HG02981 (cell line): ENCODE results near the gene MEF2B.
"Not testable (repeated sequence)": the region's sequence is repeated elsewhere in the genome, so short reads cannot be mapped to it uniquely, and the experiment has no call there.

Experiments
- ATAC-seq: cut with Tn5 transposase; IDR thresholded peaks from one replicate; pipeline ENCODE4 v1.9.1; 2021; ENCODE audit warnings: mild to moderate bottlenecking, moderate library complexity; ENCODE audit not compliant: unreplicated experiment

MEF2B gene

DNA sequence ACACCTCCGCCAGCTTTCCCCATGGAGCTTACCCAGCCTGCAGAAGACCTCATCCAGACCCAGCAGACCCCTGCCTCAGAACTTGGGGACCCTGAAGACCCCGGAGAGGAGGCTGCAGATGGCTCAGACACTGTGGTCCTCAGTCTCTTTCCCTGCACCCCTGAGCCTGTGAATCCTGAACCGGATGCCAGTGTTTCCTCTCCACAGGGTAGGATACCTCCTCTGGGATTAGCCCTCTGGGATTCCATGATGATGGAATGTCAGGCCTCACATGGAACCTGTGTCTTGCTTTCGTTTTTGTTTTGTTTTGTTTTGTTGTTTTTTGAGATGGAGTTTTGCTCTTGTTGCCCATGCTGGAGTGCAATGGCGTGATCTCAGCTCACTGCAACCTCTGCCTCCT, 23.9 kb upstream of the MEF2B start:
- no peak for ATAC-seq

DNA sequence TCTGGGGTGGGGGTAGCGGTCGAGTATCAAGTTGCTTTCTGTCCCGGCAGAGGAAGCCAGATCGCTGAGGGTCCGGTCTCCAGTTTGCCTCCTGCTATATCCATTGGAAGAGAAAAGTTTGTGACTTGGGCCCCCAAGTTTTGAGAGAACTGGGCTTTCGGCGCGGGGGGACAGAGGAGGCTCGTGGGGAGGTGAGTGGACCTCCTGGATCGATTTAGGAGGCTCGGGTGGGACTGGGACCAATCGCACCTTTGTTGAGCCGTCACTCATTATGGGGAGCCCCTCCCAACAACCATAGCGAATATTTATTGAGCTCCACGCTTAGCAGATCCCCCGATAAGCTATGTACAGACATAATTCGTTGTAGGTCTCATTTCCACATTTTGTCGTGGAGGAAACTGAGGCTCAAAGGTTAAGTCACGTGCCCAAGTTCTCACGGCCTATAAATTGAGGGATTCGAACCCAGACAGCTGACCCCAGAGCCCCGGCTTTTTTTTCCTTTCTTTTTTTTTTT, 22.9 kb upstream of the MEF2B start:
- peak; percentile 3 for ATAC-seq

DNA sequence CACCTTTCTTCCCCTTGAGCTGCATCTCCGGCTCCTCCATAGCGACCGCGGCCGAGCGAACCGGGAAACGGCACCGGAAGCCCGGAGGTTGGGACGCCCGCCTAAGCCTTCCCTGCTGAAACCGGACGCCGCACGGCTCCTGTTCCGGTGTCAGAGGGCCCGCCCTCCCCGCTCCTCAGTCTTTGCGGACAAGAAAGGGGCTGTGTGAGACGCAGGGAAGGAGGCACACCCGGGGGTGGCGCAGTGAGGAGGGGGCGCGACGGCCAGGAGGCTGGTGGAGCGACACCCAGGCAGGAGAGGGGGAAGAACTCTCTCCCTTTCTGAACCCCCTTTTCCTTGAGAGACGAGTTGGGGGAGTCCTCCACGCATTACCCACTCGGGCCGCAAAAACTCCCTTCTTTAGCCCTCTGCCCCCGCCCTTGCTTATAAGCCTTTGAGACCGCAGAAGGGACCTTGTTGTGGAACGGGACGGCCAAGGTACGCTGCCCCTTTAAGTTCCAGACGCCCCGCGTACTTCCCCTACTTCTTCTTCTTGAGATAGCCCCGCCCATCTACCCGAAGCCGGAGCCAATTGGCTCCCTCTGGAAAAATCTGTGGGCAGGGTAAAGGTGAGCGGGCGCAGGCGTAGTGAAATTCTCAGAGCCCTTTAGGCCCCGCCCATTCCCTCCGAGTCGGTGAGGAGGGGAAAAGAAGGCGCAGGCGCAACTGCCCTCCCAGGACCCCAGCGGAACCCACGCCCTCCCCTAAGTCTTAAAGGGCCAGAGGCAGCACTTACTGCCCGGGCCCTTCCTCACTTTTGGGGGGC, 22.2 kb upstream of the MEF2B start, which contains the start of the genes BORCS8 and RFXANK:
TSS of gene BORCS8 (minus strand) at position 75 of the 805 bp plus-strand sequence. CDS start at position 40, 35 bp downstream.
TSS of gene RFXANK (plus strand) at position 181 of the 805 bp plus-strand sequence. CDS start 1,689 bp downstream, outside the sequence.
- peak; percentile 84 for ATAC-seq

DNA sequence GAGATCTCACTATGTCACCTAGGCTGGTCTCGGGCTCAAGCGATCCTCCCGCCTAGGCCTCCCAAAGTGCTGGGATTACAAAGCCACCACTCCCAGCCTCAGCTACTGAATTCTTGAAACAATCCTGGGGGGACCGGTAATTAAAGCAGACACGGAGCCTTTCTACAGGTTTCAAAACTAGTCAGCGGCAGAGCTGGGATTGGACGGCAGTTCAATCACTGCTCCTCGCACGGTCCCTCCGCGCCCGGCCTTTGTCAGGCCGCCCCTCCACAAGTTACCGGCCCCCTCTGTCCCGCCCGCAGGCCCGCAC, 21.7 kb upstream of the MEF2B start:
- ATAC-seq, result no peak

DNA sequence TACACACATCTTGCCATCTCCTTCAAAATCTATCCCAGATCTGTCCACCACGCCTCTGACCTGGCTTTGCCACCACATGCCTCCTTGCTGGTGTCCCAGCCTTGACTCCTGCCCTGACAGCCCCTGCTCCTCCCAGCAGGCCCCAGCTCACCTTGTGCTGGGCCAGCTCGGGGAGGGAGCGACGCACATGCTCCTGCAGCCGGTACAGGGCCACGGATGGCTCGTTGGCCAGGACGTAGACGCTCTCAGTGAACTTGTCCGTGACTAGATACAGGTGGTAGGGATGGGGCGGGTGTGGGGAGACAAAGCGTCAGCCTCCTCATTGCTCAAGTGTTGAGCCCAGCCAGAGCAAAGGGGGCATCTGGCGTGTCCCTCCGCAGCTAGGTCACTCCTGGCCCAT, 16.7 kb upstream of the MEF2B start:
- no peak for ATAC-seq

DNA sequence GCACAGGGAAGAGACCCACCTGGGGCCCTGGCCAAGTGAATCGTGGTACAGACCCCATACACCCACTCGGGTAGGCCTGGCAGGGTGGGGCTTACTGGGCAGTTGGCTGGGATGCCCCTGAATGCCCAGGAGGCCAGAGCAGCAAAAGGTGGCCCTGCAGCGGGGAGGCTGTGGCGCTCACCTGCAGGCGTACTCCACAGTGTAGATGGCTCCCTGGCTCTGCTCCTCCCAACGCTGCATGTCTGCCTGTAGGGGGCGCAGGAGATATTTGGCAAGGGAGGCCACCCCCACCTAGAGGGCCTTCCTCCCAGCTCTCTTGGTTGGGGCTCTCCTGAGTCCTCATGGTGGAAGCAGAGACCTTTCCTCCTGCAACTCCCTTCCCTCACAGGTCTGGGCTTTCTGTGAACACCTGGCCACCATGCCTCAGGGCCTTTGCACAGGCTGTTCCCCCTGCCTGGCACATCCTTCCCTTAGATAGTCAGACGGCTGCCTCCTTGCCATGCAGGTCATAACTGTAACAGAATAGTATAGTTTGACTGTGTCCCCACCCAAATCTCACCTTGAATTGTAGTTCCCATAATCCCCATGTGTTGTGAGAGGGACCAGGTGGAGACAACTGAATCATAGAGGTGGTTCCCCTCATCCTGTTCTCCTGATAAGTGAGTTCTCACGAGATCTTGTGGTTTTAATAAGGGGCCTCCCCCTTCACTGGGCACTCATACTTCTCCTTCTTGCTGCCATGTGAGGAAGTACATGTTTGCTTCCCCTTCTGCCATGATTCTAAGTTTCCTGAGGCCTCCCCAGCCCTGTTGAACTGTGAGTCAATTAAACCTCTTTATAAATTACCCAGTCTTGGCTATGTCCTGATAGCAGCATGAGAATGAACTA, 16.0 kb upstream of the MEF2B start:
- no peak for ATAC-seq

DNA sequence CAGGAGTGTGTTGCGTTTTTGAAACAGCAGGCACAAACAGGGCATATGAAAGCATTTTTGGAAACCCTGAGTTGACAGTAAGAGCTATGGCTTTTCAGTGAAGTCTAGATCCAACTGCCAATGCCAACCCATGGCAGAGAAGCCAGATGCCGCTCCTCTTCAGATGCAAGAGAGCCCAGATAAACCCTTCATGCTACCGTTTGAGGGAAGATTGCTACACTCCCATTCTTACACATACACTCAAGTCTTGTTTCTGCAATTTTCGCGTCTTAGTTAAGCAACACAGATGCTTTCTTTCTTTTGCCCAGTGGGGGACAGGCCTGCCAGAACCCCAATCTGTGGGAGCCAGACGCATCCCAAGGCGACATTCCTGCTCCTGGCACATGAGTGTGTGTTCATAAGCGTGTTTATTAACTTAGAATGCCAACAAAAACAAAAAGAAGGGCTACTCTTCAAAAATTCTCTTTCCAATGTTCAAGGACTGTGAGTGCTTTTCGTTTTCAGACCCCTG, 11.5 kb upstream of the MEF2B start:
- ATAC-seq, result no peak

DNA sequence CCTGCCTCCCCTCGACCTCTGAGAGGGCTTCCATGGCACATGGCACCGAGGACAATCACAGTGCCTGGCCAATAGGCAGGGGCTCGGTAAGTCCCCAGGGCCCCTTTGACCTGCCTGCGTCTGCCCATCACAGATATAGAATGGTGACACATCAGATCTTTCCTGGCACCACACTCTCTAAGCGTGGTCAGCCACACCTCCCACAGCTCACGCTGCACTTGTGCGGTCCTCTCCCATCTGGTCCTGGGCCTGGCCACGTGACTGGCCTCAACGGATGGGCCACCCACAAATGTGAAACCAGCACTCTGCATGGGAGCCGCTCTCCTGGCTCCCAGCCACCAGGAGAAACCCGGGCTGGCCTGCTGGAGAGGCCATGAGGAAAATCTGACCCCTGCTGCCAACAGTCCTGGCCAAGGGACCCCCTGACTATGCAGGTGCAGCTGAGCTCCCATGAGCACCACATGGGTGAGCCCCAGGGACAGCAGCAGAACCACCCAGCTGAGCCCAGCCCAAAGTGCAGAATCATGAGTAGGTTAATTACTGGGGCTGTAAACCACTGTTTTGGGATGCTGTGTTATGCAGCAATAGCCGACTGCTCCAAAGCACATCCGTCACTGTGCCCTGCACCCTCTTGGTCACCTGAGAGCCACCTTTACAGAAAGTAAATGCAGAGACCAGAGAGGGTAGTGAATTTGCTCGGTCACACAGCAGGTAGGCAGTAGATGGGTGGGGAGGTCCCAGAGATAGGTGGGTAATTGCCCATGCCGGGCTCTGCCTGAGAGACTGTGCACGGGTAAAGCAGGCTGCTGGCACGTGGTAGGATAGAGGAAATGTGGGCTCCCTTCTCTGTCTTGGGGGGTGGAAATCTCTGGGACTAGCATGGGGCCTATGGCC, 9.7 kb upstream of the MEF2B start:
- ATAC-seq, result no peak

DNA sequence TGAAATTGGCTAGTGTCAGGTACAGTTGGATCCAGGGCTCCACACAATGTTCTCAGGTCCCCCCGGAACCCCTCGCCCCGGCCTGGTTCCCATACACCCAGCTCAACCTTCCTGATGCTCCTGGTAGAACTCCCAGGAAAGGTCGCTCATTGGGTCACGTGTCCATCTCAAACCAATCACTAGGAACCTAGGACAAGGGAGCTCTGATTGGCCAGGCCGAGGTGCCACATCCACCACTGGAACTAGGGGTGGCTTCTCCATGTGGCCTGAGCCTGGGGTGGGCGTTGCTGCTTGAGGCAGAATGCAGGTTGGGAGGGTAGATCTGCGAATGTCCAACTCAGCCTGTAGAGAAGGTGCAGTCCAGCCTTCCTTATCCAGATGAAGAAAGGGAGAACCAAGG, 6.9 kb upstream of the MEF2B start:
- no peak for ATAC-seq

DNA sequence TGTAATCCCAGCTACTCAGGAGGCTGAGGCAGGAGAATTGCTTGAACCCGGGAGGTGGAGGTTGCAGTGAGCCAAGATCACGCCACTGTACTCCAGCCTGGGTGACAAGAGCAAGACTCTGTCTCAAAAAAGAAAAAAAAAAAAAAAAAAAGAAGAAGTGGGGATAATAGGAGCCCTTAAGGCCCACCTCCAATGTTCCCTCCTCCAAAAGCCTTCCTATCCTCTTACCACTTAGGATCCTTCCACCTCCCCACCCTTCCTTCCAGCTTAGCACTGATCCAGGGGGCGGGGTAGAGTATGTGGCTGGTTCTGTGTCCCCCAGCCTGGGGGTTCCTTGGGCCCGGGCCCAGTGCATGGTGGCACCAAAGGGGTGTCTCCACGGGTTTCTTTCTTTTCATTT, 3.2 kb upstream of the MEF2B start:
- not testable (repeated sequence) for ATAC-seq

DNA sequence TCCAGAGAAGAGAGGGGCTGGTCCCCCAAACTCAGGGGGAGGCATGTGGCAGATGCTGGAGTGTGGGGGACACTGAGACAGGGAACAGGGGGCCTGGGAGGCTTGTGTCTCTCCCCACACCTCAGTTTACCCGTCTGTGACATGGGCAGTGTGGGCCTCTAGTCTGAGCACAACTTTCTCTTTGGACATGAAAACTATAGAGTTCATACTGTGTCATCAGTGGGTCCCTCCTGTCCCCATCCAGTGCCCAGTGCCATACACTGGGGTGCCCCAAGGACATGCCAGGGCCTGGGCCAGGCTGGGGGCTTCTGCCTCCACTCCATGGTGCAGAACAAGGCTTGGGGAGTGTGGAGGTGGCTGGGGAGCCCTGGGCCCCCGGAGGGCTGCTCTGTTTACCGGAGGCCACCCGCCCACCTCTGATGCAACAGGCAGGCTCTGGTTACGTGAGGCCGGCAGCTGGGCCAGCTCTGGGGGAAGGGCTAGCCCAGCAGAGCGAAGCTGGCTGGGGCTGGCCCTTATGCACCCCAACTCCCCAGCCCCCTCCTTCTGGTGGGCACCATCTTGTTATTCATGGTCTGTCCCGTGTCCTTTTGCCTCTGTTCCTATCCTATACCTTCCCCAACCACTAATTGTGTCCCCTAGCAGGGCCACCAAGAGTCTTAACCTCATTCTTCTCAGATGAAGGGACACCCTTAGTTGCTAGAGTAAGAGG, 1.9 kb upstream of the MEF2B start:
- no peak for ATAC-seq

DNA sequence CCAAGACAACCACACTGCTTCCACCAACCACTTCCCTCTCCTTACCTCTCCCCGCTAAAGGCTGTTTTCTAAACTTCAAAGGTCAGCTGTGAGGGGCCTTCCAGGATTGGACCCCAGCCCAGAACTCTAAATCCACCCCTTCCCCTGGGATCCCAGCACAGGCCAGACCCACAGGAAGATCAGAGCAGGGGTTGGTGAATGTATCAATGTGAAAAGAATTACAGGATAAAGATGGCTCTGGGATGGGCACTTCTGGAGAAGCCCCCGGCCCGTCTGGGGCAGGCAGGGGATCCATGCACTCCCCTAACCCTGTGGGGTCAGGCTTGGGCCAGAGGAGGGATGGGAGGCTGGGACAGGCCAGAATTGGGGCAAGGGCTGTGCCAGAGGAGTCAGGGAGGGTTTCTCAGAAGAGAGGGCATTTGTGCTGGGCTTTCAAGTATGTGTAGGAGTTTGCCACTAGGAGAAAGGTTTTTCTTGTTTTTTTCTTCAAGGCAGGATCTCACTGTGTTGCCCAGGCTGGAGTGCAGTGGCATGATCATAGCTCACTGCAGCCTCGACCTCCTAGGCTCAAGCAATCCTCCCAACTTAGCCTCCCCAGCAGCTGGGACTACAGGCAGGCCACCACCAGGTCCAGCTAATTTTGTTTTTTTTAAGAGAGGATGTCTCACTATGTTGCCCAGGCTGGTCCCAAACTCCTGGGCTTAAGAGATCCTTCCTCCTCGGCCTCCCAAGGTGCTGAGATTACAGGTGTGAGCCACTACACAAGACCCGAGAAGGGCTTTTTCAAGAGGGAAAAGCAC, 1.0 kb upstream of the MEF2B start:
- ATAC-seq, result no peak

DNA sequence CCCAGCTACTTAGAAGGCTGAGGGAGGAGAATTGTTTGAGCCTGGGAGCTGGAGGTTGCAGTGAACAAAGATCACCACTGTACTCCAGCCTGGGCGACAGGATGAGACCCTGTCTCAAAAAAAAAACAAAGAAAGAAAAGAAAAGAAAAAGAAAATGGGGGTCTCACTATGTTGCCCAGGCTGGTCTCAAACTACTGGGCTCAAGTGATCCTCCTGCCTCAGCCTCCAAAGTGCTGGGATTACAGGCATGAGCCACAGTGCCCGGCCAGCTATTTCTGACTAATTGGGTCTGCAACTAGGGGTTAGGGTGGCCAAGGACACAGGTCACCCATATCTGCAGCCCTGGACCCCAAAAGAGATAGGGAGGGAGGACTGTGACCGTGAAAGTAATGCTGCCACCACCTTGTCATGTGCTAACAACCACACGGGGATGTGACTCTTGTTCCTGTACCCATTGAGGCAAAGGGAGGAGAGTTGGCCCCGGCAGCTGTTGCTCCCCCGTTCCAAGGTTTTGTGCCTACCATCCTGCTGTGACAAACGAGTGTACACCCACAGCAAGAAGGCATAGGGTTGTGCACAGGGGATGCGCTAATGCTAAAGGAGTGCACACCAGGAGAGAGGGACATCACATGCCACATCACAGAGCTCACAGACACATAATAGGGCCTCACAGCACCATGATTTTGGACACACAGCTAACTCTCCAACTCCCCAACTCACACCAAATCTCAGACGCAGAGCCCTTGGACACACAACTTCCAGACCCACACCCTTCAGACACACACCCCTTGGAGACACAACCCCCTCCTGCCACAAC, 619 bp downstream of the MEF2B start:
- ATAC-seq, result no peak

DNA sequence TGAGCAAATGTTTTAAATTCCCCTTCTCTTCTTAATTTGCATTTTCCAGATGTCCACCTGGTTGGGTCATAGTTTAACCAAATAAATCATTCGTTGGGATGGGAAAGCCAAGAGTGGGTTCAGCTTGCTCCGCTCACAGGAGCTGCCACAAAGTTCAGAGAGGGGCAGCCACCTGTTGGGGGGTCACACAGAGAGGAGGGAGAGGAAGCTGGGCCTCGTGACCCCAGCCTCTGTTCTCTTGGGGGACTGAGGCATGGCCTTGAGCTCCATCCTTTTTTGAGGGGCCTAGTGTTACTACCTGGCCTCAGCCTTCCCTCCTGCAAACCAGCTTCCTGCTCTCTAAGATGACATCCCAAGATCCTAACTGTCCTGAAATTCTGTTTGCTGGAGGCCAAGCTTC, 2.5 kb downstream of the MEF2B start:
- ATAC-seq, result no peak

DNA sequence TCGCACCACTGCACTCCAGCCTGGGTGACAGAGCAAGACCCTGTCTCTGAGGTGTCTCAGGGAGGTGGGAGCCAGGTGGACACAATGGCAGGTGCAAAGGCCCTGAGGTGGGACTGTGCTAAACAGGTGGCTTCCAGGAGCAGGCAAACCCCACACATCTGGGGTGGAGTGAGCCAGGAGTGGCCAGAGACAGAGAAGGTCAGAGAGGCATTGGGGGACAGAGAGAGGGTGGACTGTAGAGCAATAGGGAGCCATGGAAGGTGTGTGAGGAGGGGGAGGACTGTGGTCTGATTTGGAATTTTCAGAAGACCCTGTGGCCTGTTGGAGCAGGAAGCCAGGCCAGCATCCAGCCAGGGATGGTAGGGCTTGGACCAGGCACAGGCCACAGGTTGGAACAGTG, 4.7 kb downstream of the MEF2B start:
- no peak for ATAC-seq

DNA sequence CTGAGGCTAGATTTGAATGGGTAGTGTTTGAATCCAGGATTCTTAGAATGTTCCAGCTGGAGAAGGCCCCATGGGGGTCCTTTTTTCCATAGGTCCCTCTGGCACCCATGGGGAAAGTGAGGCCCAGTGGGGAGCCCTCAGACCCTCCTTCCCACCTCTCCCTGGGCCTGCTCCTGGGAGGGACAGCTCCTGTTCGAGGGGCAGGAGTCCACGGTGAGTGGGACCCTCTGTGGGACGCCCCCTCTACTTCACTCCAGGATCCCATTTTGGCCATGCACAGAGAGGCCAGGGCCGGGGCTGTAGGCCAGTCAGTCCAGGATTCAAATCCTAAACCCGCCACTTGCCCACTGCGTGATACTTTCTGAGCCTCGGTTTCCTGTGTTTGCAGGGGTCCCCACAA, 7.6 kb downstream of the MEF2B start:
- ATAC-seq, result no peak

DNA sequence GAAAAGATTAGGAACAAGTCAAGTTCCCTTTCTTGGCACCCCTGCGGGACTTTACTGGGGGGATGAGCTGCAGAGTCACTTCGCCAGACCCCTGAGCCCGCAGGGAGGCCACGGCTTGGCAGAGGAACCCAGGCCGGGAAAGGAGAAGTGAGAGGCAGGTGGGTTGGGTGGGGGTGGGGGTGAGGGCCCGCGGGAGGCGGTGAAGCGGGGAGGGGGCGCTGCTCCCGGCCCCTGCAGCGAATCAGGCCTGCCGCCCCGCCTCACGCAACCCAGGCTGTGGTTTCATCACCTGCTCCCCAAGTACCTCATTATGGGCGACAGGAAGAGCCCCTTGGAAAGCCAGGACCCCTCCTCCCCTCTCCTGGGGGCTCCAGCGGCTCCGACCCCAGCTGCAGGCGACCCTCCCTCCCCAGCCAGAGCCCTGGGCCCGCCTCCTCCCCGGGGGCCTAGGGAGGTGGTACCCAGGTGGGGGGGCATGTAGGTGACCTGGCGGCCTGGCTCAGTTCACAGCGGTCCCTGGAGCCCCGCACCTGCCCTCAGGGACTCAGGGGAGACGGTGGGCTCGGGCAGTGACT, 9.5 kb downstream of the MEF2B start:
- no peak for ATAC-seq

DNA sequence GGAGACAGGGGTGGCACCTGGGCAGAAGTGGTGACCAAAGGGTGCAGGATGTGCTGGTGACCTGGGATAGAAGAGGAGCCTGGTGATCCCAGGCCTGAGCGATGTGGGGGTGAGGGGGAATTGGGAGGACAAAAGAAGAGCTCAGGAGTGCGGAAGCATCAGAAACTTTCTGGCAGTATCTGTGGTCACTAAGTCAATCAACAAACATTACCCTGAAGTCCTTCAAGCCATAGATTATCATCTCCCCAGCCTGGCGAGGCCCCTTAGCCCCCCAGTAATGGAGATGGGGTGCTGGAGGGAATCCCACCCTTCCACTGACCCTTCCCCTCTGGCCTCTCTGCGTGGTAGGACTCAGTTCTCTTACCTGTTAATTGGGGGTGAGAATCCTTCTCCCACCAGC, 10.5 kb downstream of the MEF2B start:
- ATAC-seq, result no peak
